ENCODE data around the gene SLC1A3.

The SLC1A3 gene

GRCh38 chr5:36691696-36692371 lies 85.4 kb downstream of the SLC1A3 start:
- Histone ChIP-seq H3K4me2 (ENCODE audit: low read depth, low read length, poor library complexity, severe bottlenecking) (no peak overlapping the region), H2AFZ (ENCODE audit: low read length) (no peak overlapping the region)
- no peak for TF ChIP-seq EZH2phosphoT487 (IDR thresholded peaks at IDR 0.05; ENCODE audit: borderline replicate concordance)
- TF ChIP-seq CTCF (conservative IDR thresholded peaks at IDR 0.05; ENCODE audit: low read length), result no peak

GRCh38 chr5:36692791-36693763 lies 86.7 kb downstream of the SLC1A3 start:
- H3F3A ChIP-seq (ENCODE audit: low read depth), result no peaks in the 10 kb centered on the region
- H3K27me3 ChIP-seq (ENCODE audit: insufficient read depth, low read length, poor library complexity, severe bottlenecking), result no peaks in the 10 kb centered on the region
- H2AFZ ChIP-seq (ENCODE audit: low read length), result no peak overlapping the region
- no peaks in the 10 kb centered on the region for H4K20me1 ChIP-seq (ENCODE audit: insufficient read depth, low read length, poor library complexity, severe bottlenecking)
- no peaks in the 10 kb centered on the region for H3K9me2 ChIP-seq (replicated peaks; ENCODE audit: low read depth, low read length)
- no peak overlapping the region for H3K9ac ChIP-seq (ENCODE audit: low read depth, low read length, poor library complexity, severe bottlenecking)
- peaks cover 9% of the 10 kb centered on the region for H3K4me1 ChIP-seq (ENCODE audit: insufficient read depth, low read length, poor library complexity, severe bottlenecking)
- TF ChIP-seq CTCF (conservative IDR thresholded peaks at IDR 0.05; ENCODE audit: low read length) (no peak), EZH2phosphoT487 (IDR thresholded peaks at IDR 0.05; ENCODE audit: borderline replicate concordance) (no peak)
- H3K9me3 ChIP-seq (ENCODE audit: insufficient read depth, low read depth, low read length), result no peaks in the 10 kb centered on the region
- no peaks in the 10 kb centered on the region for H3K36me3 ChIP-seq (ENCODE audit: insufficient read depth, low read length)
- no peak overlapping the region for H3K4me2 ChIP-seq (ENCODE audit: low read depth, low read length, poor library complexity, severe bottlenecking)
- H3K79me2 ChIP-seq (ENCODE audit: insufficient read depth, low read length), result no peaks in the 10 kb centered on the region
- no peak overlapping the region for H3K4me3 ChIP-seq (ENCODE audit: low read length, poor library complexity, severe bottlenecking)

More at GRCh38 chr5:36691696-36692371, 85.4 kb downstream of the SLC1A3 start:
- H3K9me2 ChIP-seq (replicated peaks; ENCODE audit: low read depth, low read length), result no peaks in the 10 kb centered on the region
- no peaks in the 10 kb centered on the region for H3K36me3 ChIP-seq (ENCODE audit: insufficient read depth, low read length)
- no peaks in the 10 kb centered on the region for H4K20me1 ChIP-seq (ENCODE audit: insufficient read depth, low read length, poor library complexity, severe bottlenecking)
- H3K4me1 ChIP-seq (ENCODE audit: insufficient read depth, low read length, poor library complexity, severe bottlenecking), result peaks cover 6% of the 10 kb centered on the region
- no peak overlapping the region for H3K9ac ChIP-seq (ENCODE audit: low read depth, low read length, poor library complexity, severe bottlenecking)
- no peaks in the 10 kb centered on the region for H3K27me3 ChIP-seq (ENCODE audit: insufficient read depth, low read length, poor library complexity, severe bottlenecking)
- no peaks in the 10 kb centered on the region for H3F3A ChIP-seq (ENCODE audit: low read depth)
- H3K9me3 ChIP-seq (ENCODE audit: insufficient read depth, low read depth, low read length), result no peaks in the 10 kb centered on the region
- no peak overlapping the region for H3K4me3 ChIP-seq (ENCODE audit: low read length, poor library complexity, severe bottlenecking)
- no peaks in the 10 kb centered on the region for H3K79me2 ChIP-seq (ENCODE audit: insufficient read depth, low read length)

GRCh38 chr5:36694351-36694750 lies 87.9 kb downstream of the SLC1A3 start:
- H3F3A ChIP-seq (ENCODE audit: low read depth), result no peaks in the 10 kb centered on the region
- peaks cover 9% of the 10 kb centered on the region for H3K4me1 ChIP-seq (ENCODE audit: insufficient read depth, low read length, poor library complexity, severe bottlenecking)
- H4K20me1 ChIP-seq (ENCODE audit: insufficient read depth, low read length, poor library complexity, severe bottlenecking), result no peaks in the 10 kb centered on the region
- H3K4me2 ChIP-seq (ENCODE audit: low read depth, low read length, poor library complexity, severe bottlenecking), result no peak overlapping the region
- no peak overlapping the region for H3K9ac ChIP-seq (ENCODE audit: low read depth, low read length, poor library complexity, severe bottlenecking)
- H2AFZ ChIP-seq (ENCODE audit: low read length), result no peak overlapping the region
- H3K79me2 ChIP-seq (ENCODE audit: insufficient read depth, low read length), result no peaks in the 10 kb centered on the region
- no peak overlapping the region for H3K4me3 ChIP-seq (ENCODE audit: low read length, poor library complexity, severe bottlenecking)
- H3K9me3 ChIP-seq (ENCODE audit: insufficient read depth, low read depth, low read length), result no peaks in the 10 kb centered on the region
- no peaks in the 10 kb centered on the region; the same call in 1 of the 2 replicates for H3K36me3 ChIP-seq (ENCODE audit: insufficient read depth, low read length)
- no peaks in the 10 kb centered on the region for H3K27me3 ChIP-seq (ENCODE audit: insufficient read depth, low read length, poor library complexity, severe bottlenecking)
- no peak for TF ChIP-seq EZH2phosphoT487 (IDR thresholded peaks at IDR 0.05; ENCODE audit: borderline replicate concordance)
- TF ChIP-seq CTCF (conservative IDR thresholded peaks at IDR 0.05; ENCODE audit: low read length), result no peak
- H3K9me2 ChIP-seq (replicated peaks; ENCODE audit: low read depth, low read length), result no peaks in the 10 kb centered on the region
